CD14-positive monocyte (primary cell): ENCODE data around the gene HEYL. TPM values are rescaled to one million over a fixed set of nuclear protein-coding genes. Genes with fewer than 3 reads are reported as not detected.

Source experiments
- DNase-seq, 3 donors: peaks; one replicate each; pipeline ENCODE4 v3.0.0-alpha.2; 2011 to 2022
- H2AFZ ChIP-seq: 2 replicates; pipeline ENCODE4 v1.6.0; 2012; ENCODE audit warnings: mild to moderate bottlenecking, low read depth, low read length, inconsistent platforms; ENCODE audit not compliant: insufficient read depth, poor library complexity, severe bottlenecking
- H3K27ac ChIP-seq, 2 donors: 1 replicate in 1 of 2; 2 replicates in 1 of 2; pipeline ENCODE4 v1.5.1; 2012 to 2013; ENCODE audit warnings: low read length in 2 of 2, control low read depth in 1 of 2, inconsistent platforms in 1 of 2, low read depth in 1 of 2, mild to moderate bottlenecking in 1 of 2
- H3K27me3 ChIP-seq, 2 donors: one replicate each; pipeline versions ENCODE4 v1.6.0 to v1.6.1; 2011 to 2013; ENCODE audit warnings: low read length in 2 of 2; ENCODE audit not compliant: control insufficient read depth in 2 of 2, insufficient read depth in 2 of 2
- H3K36me3 ChIP-seq, 2 donors: replicated peaks in 1 of 2; 1 replicate in 1 of 2; 2 replicates in 1 of 2; pipeline versions ENCODE4 v1.5.1 to v1.6.1; 2012 to 2013; ENCODE audit warnings: low read length in 2 of 2, control low read depth in 1 of 2, inconsistent platforms in 1 of 2, mild to moderate bottlenecking in 1 of 2; ENCODE audit not compliant: insufficient read depth in 2 of 2, control insufficient read depth in 1 of 2
- H3K4me1 ChIP-seq, 2 donors: 1 replicate in 1 of 2; 2 replicates in 1 of 2; pipeline versions ENCODE4 v1.5.1 to v1.6.1; 2012 to 2013; ENCODE audit warnings: low read length in 2 of 2, control low read depth in 1 of 2, inconsistent platforms in 1 of 2, mild to moderate bottlenecking in 1 of 2, moderate library complexity in 1 of 2; ENCODE audit not compliant: insufficient read depth in 2 of 2, control insufficient read depth in 1 of 2
- H3K4me2 ChIP-seq: replicated peaks from 2 replicates; pipeline ENCODE3; 2012; ENCODE audit warnings: low read length, moderate library complexity, mild to moderate bottlenecking; ENCODE audit not compliant: poor library complexity, severe bottlenecking; ENCODE audit errors: extremely low read depth
- H3K4me3 ChIP-seq, 3 experiments: fragments of 200-600 bp in 1 of 3; sonication (generic) in 1 of 3; replicated peaks in 1 of 3; 1 replicate in 2 of 3; 2 replicates in 1 of 3; pipeline ENCODE4 v1.5.1; 2011 to 2013; ENCODE audit warnings: low read length in 3 of 3, mild to moderate bottlenecking in 3 of 3, control low read depth in 2 of 3, low read depth in 2 of 3, inconsistent platforms in 1 of 3, moderate library complexity in 1 of 3
- H3K79me2 ChIP-seq: 2 replicates; pipeline ENCODE4 v1.6.0; 2012; ENCODE audit warnings: mild to moderate bottlenecking, control low read depth, inconsistent platforms, low read length, moderate library complexity; ENCODE audit not compliant: insufficient read depth
- H3K9ac ChIP-seq: 2 replicates; pipeline ENCODE4 v1.6.0; 2017; ENCODE audit warnings: low read length, mild to moderate bottlenecking; ENCODE audit not compliant: insufficient read depth, poor library complexity, severe bottlenecking
- H3K9me3 ChIP-seq, 2 donors: replicated peaks in 1 of 2; 1 replicate in 1 of 2; 2 replicates in 1 of 2; pipeline versions ENCODE4 v1.5.1 to v1.6.1; 2012 to 2013; ENCODE audit warnings: low read length in 2 of 2, control low read depth in 1 of 2; ENCODE audit not compliant: control insufficient read depth in 1 of 2, insufficient read depth in 1 of 2
- H4K20me1 ChIP-seq: 2 replicates; pipeline ENCODE4 v1.6.0; 2012; ENCODE audit warnings: mild to moderate bottlenecking, low read length, control low read depth, moderate library complexity; ENCODE audit not compliant: insufficient read depth
- H3K27ac Mint-ChIP-seq, 7 donors: one replicate each; pipeline ENCODE4 v1.8.0; 2020; ENCODE audit warnings: mild to moderate bottlenecking in 7 of 7, mixed read lengths in 7 of 7, moderate library complexity in 6 of 7, inconsistent platforms in 2 of 7
- H3K27me3 Mint-ChIP-seq, 3 donors: one replicate each; pipeline ENCODE4 v1.8.0; 2021 to 2022; ENCODE audit warnings: low read depth in 3 of 3, mild to moderate bottlenecking in 3 of 3, mixed read lengths in 3 of 3, moderate library complexity in 3 of 3, inconsistent platforms in 1 of 3
- H3K36me3 Mint-ChIP-seq, 2 donors: one replicate each; pipeline ENCODE4 v1.8.0; 2020; ENCODE audit warnings: mixed read lengths in 2 of 2, inconsistent platforms in 1 of 2, mild to moderate bottlenecking in 1 of 2
- H3K4me1 Mint-ChIP-seq: one replicate; pipeline ENCODE4 v1.8.0; 2020; ENCODE audit warnings: mild to moderate bottlenecking, mixed read lengths
- H3K4me3 Mint-ChIP-seq, 2 donors: one replicate each; pipeline ENCODE4 v1.8.0; 2020; ENCODE audit warnings: mild to moderate bottlenecking in 2 of 2, mixed read lengths in 2 of 2, moderate library complexity in 1 of 2
- H3K9me3 Mint-ChIP-seq, 7 donors: one replicate each; pipeline ENCODE4 v1.8.0; 2020 to 2022; ENCODE audit warnings: mixed read lengths in 7 of 7, mild to moderate bottlenecking in 6 of 7, moderate library complexity in 6 of 7, inconsistent platforms in 2 of 7
- CTCF ChIP-seq: fragments of 200-600 bp; IDR thresholded peaks from one replicate; pipeline ENCODE4 v1.8.0; 2022; ENCODE audit warnings: antibody characterized with exemption, mild to moderate bottlenecking
- WGBS: methylation state at CpG from one replicate; pipeline ENCODE4 v1.1.5; 2013; ENCODE audit warnings: missing lambda C conversion rate; ENCODE audit not compliant: insufficient coverage; 5-methylcytosine and 5-hydroxymethylcytosine counted together
- intact Hi-C, 2 donors: fragments of 100-400 bp; cut with micrococcal nuclease; formaldehyde crosslinking; loops; one replicate each; pipeline versions ENCODE4 v1.15.0 to v1.15.1; 2023
- polyA plus RNA-seq, 3 donors: library from polyadenylated mRNA; depleted of rRNA in 1 of 3; unstranded in 2 of 3; stranded (reverse) in 1 of 3; fragments of 300-500 nt in 2 of 3; fragments of >200 nt in 1 of 3; fragmentation: Illumina TruSeq in 2 of 3; gene quantifications; 1 replicate in 2 of 3; 2 replicates in 1 of 3; pipeline ENCODE4 v1.2.3, GENCODE V29; 2012 to 2021

HEYL gene
- polyA plus RNA-seq, 3 donors = 0.04 to 0.15 (median 0.15) TPM

- Histone ChIP-seq H3K27ac (no peak overlapping the region), H3K36me3 (no peaks in the 10 kb centered on the region), H3K4me2 (no peak overlapping the region), H3K9ac (no peak overlapping the region), H4K20me1 (no peaks in the 10 kb centered on the region), H3K79me2 (no peaks in the 10 kb centered on the region), H3K4me3 (no peak overlapping the region), H3K27me3 (peaks cover 50 to 85% of the 10 kb centered on the region in 2 donors), H2AFZ (no peak overlapping the region), H3K4me1 (no peaks in the 10 kb centered on the region), H3K9me3 (peaks cover 0 to 5% of the 10 kb centered on the region in 2 donors)
- Mint-ChIP-seq H3K9me3 (peaks cover 0 to 15% (median 8%) of the 10 kb centered on the region in 7 donors), H3K27me3 (peaks cover 76 to 91% (median 77%) of the 10 kb centered on the region in 3 donors), H3K4me3 (peak overlapping the region in 1 of 2 donors; percentile 84), H3K4me1 (peaks cover 4% of the 10 kb centered on the region), H3K36me3 (peaks cover 0 to 6% of the 10 kb centered on the region in 2 donors), H3K27ac (no peak overlapping the region)
- WGBS = 75% methylated on average over 1 of the region's 3 CpGs
- DNase-seq = no peak
- intact Hi-C loops = no loop called here
- no peak for TF ChIP-seq CTCF
These were observed 45.6 kb upstream of the HEYL start for GRCh38 chr1:39685071-39685470.

DNA sequence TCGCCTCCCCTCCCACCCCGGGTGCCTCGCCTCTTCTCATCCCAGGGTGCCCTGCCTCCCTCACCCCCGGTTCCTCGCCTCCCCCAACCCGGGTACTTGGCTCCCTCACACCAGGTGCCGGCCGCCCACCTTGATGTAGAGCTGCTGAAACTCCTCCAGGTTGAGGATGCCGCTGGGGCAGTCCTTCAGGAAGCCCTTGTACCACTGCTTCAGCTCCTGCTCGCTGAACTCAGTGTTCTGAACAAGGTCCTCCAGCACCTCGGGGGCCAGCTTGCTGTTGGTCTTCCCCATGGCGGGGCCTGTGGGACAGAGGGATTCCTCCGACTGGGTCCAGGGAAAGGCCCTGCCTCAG, 44.8 kb upstream of the HEYL start:
- no peak overlapping the region for H3K27ac Mint-ChIP-seq
- H3K27me3 ChIP-seq = peaks cover 42 to 82% of the 10 kb centered on the region in 2 donors
- no peaks in the 10 kb centered on the region for H3K4me1 ChIP-seq
- no peak overlapping the region for H3K27ac ChIP-seq
- no peak for DNase-seq
- intact Hi-C loops = no loop called here
- H3K4me1 Mint-ChIP-seq = peaks cover 3% of the 10 kb centered on the region
- H3K4me3 ChIP-seq = no peak overlapping the region
- no peak overlapping the region for H3K4me2 ChIP-seq
- peaks cover 0 to 15% (median 8%) of the 10 kb centered on the region in 7 donors for H3K9me3 Mint-ChIP-seq
- H3K36me3 ChIP-seq = no peaks in the 10 kb centered on the region
- H3K9ac ChIP-seq = no peak overlapping the region
- H3K79me2 ChIP-seq = no peaks in the 10 kb centered on the region
- no peak for TF ChIP-seq CTCF
- H4K20me1 ChIP-seq = no peaks in the 10 kb centered on the region
- H2AFZ ChIP-seq = no peak overlapping the region
- H3K36me3 Mint-ChIP-seq = peaks cover 0 to 6% of the 10 kb centered on the region in 2 donors
- peaks cover 73 to 87% (median 74%) of the 10 kb centered on the region in 3 donors for H3K27me3 Mint-ChIP-seq
- H3K9me3 ChIP-seq = no peaks in the 10 kb centered on the region
- peak overlapping the region in 1 of 2 donors; percentile 84 for H3K4me3 Mint-ChIP-seq
- 69% methylated on average over 9 of the region's 13 CpGs for WGBS
